GM18861 (cell line): ENCODE results near the gene PTPRQ.
"Not testable (repeated sequence)": the region's sequence is repeated elsewhere in the genome, so short reads cannot be mapped to it uniquely, and the experiment has no call there.

Experiments
- ATAC-seq: cut with Tn5 transposase; IDR thresholded peaks from one replicate; pipeline ENCODE4 v1.9.1; 2021; ENCODE audit not compliant: unreplicated experiment

Gene PTPRQ, protein sequence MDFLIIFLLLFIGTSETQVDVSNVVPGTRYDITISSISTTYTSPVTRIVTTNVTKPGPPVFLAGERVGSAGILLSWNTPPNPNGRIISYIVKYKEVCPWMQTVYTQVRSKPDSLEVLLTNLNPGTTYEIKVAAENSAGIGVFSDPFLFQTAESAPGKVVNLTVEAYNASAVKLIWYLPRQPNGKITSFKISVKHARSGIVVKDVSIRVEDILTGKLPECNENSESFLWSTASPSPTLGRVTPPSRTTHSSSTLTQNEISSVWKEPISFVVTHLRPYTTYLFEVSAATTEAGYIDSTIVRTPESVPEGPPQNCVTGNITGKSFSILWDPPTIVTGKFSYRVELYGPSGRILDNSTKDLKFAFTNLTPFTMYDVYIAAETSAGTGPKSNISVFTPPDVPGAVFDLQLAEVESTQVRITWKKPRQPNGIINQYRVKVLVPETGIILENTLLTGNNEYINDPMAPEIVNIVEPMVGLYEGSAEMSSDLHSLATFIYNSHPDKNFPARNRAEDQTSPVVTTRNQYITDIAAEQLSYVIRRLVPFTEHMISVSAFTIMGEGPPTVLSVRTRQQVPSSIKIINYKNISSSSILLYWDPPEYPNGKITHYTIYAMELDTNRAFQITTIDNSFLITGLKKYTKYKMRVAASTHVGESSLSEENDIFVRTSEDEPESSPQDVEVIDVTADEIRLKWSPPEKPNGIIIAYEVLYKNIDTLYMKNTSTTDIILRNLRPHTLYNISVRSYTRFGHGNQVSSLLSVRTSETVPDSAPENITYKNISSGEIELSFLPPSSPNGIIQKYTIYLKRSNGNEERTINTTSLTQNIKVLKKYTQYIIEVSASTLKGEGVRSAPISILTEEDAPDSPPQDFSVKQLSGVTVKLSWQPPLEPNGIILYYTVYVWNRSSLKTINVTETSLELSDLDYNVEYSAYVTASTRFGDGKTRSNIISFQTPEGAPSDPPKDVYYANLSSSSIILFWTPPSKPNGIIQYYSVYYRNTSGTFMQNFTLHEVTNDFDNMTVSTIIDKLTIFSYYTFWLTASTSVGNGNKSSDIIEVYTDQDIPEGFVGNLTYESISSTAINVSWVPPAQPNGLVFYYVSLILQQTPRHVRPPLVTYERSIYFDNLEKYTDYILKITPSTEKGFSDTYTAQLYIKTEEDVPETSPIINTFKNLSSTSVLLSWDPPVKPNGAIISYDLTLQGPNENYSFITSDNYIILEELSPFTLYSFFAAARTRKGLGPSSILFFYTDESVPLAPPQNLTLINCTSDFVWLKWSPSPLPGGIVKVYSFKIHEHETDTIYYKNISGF (N-terminal part only)

DNA sequence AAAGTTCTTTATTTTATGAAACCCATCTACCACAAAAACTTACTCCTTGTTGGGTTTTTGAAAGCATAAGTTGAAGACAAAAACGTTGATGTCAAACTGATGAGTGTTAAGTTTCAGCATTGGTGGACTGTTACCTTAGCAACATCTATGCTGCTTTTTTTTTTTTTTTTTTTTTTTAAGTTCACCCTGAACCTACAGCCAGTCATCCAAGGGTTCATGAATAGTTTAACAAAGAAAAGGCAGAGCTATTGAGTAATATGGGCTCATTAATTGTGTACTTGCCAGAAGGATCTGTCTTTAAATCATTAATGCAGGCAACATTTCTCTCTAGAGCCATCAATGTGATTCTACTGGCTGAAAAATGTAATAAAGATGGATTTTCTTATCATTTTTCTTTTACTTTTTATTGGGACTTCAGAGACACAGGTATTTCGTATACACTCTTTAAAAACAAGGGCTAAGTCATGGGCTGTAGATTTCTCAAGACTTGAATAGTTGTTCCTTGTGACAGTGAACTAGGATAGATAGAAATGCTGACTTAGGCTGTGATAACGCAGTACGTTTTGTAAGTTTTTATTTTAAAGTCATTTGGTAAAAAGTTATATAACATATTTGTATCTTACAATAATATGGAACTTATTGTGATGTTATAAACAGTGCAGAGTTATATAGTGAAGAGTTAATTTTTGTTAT is at the start of gene PTPRQ:
PTPRQ (plus strand) TSS at position 262 of the 693 bp plus-strand sequence; CDS start at position 373, 111 bp downstream.
- no peak for ATAC-seq

DNA sequence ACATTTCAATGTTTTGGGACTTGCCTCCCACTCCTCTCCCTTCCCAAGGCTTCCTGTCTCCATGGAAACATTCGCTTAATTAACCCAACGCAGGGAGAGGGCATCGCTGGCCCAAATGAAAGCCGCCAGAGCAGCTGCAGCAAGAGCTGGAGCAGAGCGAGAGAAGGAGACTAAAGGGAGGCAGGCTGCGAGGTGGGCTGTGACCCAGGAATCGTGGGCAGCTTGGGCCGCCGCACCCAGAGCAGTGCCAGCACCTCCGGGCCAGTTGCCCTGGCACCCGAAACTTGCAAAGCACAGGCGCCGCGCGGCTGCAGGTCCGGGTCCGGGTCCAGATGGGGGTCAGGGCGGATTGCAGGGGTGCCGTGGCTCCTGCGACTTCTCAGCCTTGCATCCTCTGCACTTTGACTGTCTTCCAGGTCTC is 43.5 kb upstream of the PTPRQ start:
- no peak for ATAC-seq

DNA sequence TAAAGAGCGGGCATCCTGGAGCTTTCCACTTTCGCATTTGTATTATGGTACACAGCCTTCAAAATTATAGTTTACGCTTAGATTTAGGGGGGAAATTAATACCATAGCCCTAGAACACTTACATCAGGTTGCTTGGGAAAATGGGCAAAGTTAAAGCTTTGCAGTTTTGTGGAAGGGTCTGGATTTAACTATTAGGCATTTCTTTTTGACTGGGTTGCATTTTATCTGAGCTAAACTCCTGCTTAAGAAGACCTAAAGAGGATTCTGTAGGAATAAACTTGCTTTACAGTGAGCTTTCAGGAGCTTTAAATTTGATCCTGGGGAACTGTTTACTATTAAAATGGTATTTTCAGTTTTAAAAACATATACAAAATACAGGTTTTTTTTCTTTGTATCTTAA is 42.8 kb upstream of the PTPRQ start:
- no peak for ATAC-seq

DNA sequence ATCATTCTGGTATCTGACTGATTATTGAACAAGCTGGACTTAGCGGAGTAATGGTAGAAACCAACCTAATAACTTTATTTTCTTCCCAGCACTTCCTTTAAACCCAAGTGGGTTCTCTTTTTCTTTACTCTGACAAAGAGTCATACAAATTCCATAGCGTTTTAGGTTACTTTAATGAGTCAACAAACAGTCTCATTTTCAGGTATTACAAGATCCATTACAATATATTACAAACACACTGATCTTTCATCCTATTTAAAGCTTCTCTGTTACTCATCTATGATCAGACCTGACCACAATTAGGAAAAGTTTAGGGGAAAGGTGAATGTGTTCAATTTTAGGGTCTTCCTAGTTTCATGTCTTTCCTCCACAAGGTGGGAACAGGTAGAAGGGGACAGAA is 39.4 kb upstream of the PTPRQ start:
- ATAC-seq, result no peak

DNA sequence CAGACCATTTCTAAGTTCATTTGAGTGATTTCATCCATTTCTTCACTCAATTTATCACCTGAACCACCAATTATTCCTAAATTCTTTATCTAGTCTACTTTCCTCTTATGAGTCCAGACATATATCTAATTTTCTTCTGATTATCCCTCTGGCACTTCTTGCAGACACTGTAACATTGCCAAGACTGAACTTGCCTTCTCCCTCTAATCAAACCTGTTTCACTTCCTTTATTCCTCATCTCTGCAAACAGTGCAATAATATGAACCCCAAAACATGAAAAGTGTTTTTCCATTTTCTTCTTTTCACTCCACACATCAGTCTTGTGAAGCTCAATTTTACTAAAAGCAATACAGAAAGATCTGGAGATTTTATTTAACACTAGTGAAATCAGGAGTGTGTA is 37.8 kb upstream of the PTPRQ start:
- ATAC-seq, result no peak

DNA sequence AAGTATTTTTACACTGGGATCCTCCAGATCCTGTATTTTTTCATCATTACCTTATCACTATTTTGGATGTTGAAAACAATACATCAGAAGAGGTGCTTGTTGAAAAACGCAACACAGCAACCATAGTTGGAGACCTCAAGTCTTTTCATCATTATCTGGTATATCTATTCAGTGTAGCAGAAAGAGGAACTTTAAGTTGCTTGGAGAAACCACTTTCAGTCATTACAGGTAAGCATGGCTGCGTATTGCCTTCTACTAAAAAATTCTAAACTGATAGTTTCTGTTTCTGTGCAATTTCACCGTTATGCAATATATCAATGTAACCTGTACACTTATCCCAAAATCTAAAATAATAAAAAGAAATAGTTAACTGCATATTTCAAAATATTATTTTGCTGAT is 32.2 kb upstream of the PTPRQ start:
- ATAC-seq, result no peak

DNA sequence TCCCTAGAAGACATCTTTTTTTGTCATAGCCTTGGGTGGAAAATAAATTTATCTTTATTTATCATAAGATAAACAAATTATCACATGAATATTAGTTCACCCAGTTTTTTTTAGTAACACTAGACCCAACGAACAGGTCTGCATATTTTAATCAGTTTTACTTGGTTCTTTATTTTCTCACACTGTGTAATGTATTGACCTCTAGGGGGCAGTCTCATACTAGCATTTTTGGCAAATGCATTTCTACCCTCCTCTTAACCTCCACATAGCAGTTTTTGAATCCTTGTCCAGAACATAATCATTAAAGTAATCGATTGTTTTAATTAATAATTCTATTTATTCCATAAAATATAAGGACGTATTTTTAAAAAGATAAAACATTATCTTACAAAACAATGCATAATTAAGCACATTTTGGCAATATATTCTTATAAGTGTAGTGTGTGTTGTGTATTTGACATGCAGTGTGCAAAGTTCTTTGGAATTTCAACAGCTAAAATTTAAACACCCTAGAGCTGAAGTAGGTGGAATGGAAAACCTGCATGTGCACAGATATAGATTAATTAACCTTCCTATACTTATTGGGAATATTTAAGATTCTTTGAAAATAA is 31.6 kb upstream of the PTPRQ start:
- peak; percentile 73 for ATAC-seq

DNA sequence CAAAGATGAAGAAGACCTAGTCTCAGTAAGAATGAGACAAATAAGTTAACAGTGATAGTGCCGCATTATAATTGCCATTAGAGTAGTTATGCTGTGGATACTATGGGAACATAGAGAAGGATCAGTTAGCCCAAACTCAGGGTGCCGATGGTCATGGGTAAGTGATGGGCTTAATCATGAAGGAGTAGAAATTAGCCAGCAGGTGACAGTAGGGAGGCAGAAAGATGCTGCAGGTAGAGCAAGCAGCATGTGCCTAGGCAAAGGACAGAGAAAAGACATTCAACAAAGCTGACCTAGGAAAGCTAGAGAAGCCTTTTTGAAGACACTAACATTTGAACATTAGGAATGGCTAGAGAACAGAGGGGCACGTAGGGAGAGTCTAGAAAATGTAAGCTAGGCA is 30.6 kb upstream of the PTPRQ start:
- no peak for ATAC-seq

DNA sequence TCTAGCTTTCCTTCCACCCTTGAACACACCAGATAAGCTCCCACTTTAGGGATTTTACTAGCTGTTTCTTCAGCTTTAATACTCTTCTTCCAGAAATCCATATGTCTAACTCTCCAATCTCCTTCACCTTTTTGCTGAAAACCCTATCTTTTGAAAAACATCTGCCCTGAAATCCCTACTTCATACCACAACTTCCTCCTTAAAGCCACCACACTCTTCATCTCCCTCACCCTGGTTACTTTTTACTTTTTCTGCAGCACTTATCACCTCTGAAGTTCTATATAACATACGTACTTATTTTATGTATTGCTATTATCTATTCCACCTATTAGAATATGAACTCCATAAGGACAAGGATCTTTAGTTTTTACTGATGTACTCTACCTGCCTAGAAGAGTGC is 28.6 kb upstream of the PTPRQ start:
- no peak for ATAC-seq

DNA sequence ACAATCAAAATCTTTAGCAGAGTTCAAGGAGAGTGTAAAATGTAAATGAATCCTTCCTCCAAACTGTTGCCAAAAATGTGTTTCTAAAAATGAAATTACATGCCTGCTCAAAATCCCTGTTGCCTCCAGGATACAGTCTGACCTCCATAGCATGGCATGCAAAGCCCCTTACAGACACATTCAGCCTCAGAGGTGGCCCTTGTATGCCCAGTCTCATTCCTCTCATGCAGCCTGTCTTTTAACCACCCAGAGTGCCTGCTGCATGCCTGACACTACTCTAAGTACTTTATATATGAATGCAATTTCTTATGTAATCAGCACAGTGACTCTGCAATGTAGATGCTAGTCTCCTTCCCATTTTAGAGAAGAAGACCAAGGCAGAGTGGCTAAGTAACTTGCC is 24.4 kb upstream of the PTPRQ start:
- ATAC-seq, result no peak

DNA sequence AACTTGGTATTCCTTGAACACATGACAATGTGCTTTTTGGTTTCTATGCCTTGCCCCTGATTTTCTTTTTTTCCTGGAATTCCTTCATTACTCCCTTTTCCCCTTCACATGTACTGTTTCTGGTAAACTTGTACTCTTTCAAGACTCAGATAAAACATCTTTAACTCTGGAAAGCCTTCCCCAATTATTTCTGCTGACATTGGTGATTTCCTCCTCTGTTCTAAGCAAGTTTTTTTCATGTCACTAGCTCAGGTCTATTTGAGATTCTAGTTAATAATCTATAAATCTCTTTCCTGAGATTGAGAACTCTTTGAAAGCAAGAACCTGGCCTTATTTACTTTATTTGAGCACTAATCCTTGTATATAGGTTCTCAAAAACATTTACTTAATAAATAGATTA is 24.0 kb upstream of the PTPRQ start:
- ATAC-seq, result no peak

DNA sequence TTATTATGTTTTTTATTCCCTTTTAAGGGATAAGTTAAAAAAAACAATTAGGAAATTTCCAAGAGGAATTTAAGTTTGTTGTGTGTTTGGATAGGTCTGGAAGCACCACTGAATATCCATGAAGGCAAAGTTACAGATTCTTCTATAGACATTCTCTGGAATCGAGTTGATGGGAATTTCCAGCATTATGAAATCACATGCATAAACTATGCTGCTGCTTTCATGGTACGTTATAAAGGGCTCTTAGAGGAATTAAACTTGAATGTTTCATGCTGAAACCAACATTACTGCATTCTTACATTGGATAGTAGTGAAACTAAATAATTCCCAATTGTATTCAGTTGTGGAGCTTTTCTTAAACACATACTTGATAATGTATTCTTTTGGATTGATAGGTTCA is 21.5 kb upstream of the PTPRQ start:
- ATAC-seq, result no peak

DNA sequence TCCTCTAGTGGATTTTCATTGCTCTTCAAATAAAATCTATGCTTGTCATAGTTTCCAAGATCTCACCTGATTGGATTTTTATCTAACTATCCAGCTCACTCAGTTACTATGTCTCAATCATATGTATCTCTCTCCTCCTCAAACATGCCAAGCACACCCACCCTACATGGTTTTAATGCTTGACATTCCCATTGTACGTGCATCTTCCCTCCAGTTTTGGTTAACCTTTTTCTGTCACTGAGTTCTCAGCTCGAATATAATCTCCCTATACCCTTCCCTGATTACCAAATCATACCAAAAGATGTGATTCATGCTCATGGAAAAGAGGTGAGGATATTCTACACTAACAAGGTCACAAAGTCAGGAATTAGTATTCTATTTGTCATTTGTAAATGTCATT is 12.0 kb upstream of the PTPRQ start:
- ATAC-seq, result no peak

DNA sequence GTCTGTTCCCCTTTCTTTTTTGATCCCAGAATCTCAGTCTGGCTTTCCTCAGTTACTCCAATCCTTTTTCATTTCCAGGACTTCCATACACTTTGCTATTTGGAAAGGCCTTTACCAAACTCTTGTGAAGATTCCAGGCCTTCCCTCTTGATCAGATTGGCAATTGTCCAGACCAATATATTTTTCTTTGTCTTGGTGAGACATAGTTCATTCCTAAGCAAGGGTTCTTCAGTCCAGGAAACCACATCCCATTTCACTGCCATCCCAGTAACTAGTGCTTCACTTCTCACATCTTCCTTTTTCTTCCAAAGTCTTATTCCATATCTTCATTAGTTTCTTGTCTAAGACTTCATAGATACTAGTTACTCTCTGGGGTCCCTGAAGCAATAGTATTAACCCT is 2.1 kb upstream of the PTPRQ start:
- no peak for ATAC-seq

DNA sequence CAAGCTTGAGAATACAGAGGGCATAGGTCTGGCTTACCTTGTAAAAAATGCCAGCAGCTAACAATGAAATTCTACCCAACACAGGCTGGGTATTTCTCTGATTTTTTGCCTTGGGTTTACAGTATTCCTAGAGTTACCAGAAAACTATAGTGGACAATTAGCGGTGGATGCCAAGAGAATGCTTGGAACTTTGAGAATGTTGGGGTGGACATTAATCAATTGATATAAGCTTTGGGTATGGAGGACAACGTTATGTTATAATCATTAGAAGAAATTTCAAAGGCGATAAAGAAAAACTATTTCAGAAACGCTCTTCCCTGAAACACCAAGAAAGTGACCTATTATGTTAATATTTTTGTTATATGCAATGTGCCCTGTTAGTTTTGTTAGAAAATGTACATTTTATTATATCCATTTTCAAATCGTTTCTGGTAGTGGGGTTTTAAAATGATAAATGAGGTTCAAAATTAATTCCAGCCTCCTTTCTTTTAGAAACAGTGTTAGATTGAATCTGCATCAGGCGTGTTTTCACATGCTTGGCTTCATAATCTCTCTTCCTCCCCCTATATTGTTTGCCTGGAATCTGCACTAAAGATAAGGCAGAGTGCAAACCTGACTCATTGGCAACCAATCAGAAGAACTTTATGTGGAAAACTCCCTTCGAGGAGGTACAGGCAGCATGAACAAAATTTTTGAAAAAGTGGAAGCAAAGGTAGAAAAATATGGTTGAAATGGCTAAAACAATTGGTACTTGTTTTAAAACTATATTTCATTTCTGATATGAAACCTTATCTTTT is 1.4 kb upstream of the PTPRQ start:
- ATAC-seq, result no peak

DNA sequence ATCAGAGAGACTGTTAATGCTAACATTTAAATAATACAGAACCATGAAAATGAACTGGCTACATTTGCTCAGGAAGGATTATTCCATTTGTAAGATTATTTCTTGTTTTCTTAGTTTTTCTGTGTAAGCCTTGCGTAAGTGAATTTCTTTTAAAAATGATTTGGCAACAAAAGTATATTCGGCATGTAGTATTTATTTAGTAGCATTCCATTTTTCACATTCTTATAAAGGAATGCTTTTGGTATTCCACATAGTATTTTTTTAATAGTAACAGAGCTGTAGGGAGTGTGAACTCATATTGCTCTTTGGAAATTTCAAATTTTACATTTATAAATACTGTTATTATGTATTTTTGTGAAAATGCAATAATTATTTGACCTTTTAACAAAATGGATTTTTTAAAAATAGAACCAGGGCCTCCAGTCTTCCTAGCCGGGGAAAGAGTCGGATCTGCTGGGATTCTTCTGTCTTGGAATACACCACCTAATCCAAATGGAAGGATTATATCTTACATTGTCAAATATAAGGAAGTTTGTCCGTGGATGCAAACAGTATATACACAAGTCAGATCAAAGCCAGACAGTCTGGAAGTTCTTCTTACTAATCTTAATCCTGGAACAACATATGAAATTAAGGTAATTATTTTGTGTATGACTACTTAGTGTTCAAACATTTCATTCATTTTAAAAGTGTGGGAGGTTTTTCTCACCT is 1.2 kb downstream of the PTPRQ start:
- no peak for ATAC-seq

DNA sequence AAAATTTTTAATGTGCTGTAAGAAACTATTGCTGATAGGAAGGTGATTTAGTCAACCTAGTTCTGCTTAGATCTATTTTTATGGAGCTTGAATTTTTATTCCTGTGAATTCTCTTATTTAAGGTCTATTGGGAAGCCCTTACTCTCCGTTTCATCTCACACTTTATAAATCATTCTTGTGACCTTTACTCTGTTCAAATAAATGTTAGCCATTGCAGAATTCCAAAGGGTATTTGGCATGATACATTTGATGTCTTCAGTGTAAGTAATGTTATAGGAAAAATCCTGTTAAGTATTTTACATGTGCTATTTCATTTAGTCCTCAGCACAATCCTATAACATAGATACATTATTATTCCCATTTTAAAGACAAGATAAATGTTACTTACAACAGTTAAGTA is 12.5 kb downstream of the PTPRQ start:
- ATAC-seq, result no peak

DNA sequence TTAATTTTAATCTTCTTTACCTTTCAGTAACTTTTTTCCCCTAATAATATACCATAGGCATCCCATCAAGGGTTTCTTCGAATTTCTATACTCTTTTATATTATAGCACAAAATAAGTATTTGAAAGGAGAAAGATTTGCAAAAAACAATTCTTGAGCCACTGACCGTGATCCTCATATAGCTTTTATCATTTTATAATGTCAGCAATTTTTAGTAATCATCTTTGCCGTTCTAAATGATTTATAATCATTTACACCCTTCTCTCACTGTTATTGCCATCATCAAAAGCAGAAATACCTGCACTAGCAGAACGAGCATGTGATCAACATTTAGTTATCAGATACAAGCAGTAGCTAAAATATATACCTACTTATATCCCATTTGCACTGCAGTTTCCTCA is 16.9 kb downstream of the PTPRQ start:
- ATAC-seq, result no peak

DNA sequence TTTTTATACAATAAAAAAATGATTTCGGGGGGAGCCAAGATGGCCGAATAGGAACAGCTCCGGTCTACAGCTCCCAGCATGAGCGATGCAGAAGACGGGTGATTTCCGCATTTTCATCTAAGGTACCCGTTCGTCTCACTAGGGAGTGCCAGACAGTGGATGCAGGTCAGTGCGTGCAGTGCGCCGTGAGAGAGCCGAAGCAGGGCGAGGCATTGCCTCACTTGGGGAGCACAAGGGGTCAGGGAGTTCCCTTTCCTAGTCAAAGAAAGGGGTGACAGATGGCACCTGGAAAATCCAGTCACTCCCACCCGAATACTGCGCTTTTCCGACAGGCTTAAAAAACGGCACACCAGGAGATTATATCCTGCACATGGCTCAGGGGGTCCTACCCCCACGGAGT is 17.8 kb downstream of the PTPRQ start:
- ATAC-seq, result not testable (repeated sequence)
